Choroid plexus epithelial cell (primary cell): ENCODE measurements around the gene PACSIN2.

Experiments
- DNase-seq: peaks from one replicate; pipeline ENCODE4 v3.0.0-alpha.2; 2010; ENCODE audit warnings: low read depth
- H3K4me3 ChIP-seq: 2 replicates; pipeline ENCODE4 v1.5.1; 2011; ENCODE audit warnings: low read depth, mild to moderate bottlenecking, control low read depth, low read length, moderate library complexity
- TF ChIP-seq, protein P1 (sequence below): conservative IDR thresholded peaks from 2 replicates; pipeline ENCODE4 v1.5.1; 2011; ENCODE audit warnings: low read depth, mild to moderate bottlenecking, control low read depth, inconsistent platforms, low read length, moderate library complexity

The PACSIN2 gene

DNA sequence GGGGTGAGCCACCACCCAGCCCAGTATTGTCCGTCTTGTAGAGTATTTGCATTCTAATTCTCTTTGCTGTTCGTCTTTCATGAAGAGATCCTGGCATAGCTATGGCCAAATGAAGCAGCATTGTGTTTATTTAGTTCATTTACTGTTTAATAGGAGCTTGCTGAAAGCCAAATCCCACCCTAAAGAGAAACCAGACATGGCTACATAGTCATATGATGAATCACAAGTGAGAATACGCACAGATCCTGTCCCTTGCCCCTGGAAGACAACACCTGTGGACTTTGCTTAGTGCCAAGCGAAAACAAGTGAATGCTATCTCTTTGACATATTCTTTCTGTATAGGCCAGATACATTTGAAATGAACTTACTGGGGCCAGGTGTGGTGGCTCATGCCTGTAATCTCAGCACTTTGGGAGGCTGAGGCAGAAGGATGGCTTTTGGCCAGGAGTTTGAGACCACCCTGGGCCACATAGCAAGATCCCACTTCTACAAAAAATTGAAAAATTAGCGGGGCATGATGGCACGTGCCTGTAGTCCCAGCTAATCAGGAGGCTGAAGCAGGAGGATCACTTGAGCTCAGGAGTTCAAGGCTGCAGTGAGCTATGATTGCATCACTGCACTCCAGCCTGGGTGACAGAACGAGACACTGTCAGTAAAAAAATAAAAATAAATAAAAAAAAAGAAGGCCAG lies 152.8 kb downstream of the PACSIN2 start:
- TF ChIP-seq, protein P1, sequence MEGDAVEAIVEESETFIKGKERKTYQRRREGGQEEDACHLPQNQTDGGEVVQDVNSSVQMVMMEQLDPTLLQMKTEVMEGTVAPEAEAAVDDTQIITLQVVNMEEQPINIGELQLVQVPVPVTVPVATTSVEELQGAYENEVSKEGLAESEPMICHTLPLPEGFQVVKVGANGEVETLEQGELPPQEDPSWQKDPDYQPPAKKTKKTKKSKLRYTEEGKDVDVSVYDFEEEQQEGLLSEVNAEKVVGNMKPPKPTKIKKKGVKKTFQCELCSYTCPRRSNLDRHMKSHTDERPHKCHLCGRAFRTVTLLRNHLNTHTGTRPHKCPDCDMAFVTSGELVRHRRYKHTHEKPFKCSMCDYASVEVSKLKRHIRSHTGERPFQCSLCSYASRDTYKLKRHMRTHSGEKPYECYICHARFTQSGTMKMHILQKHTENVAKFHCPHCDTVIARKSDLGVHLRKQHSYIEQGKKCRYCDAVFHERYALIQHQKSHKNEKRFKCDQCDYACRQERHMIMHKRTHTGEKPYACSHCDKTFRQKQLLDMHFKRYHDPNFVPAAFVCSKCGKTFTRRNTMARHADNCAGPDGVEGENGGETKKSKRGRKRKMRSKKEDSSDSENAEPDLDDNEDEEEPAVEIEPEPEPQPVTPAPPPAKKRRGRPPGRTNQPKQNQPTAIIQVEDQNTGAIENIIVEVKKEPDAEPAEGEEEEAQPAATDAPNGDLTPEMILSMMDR, result no peak
- DNase-seq, result peak; percentile 79
- H3K4me3 ChIP-seq, result no peak overlapping the region

DNA sequence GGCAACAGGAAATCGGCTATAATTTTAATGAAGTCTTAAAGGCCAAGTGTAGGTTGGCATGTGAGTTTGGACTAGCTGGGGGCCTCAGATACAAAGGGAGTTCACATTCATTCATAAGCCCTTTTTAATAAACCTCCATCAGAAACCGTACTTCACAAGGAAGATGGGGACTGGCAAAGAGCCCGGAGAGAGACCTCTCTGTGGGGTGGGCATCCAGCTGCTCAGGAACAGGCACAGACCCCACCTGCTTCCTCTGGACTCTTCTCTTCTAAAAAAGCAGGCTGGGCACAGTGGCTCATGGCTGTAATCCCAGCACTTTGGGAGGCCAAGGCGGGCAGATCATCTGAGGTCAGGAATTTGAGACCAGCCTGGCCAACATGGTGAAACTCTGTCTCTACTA lies 154.0 kb downstream of the PACSIN2 start:
- no peak for DNase-seq
- TF ChIP-seq, protein P1, result no peak
- no peak overlapping the region for H3K4me3 ChIP-seq

DNA sequence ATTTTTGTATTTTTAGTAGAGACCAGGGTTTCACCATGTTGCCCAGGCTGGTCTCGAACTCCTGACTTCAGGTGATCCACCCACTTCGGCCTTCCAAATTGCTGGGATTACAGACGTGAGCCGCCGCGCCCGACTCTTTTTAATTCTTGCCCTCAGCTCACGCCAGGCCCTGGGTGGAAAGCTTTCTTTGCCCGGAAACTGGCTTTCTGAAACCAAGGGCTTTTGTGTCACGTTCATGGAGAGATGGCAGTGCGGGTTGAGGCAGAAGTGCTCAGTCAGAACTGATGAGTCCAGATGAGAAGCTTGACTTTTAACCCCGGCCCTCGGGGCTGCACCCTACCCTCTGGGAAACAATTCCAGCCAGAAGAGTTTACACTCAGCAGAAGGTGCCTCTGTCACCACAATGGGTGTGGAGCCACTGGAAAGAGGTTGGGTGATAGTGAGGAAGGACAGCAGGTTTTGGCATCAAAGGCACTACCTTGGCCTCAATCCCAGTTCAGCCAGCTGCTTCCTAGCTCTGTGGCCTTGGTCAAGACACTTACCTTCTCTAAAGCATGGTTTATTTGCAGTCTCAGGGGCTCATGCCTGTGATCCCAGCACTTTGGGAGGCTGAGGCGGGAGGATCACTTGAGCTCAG lies 157.0 kb downstream of the PACSIN2 start:
- no peak for DNase-seq
- TF ChIP-seq, protein P1, result no peak
- no peak overlapping the region for H3K4me3 ChIP-seq

GRCh38 chr22:42856865-42857704 lies 157.9 kb downstream of the PACSIN2 start, which contains the start of gene ARFGAP3:
TSS of gene ARFGAP3 (minus strand) at chr22:42857273. CDS start at chr22:42857182, 91 bp downstream.
- peak; percentile 96 for DNase-seq
- TF ChIP-seq, protein P1, result no peak
- H3K4me3 ChIP-seq, result peak within 1 kb of the TSS; percentile 89

DNA sequence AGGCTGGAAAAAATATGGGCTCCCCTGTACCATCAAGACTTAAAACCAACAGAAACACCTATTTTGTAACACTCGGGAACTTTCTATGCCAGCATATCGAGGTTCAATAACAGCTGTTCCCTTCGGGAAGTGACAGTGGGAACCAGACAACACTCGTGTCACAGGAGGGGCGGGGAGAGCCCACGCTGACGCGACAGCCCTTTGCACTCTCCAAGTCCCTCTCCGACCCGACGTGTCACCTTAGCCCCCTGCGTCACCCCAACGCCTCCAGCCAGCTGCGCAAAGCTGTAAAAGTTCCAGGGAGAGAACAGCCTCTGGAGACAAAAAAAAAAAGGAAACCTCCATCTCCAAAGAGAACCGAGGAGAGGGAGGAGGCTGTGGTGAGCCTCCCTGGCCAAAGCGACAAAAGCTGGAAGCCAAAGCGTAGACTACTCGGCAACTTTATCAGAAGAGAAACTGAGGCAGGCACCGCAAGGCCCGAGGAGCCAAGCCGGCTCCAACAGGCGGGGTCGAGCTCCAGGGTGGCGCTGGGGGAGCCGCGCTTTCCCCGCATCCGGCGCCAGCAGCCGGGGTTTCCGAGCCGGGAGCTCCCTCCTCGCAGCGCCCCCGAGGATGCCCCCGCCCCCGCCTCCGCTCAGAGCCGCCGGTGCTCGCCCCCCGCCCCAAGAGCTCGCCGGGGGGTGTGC lies 158.6 kb downstream of the PACSIN2 start:
- DNase-seq, result no peak
- peak overlapping the region; percentile 89 for H3K4me3 ChIP-seq
- TF ChIP-seq, protein P1, result no peak

DNA sequence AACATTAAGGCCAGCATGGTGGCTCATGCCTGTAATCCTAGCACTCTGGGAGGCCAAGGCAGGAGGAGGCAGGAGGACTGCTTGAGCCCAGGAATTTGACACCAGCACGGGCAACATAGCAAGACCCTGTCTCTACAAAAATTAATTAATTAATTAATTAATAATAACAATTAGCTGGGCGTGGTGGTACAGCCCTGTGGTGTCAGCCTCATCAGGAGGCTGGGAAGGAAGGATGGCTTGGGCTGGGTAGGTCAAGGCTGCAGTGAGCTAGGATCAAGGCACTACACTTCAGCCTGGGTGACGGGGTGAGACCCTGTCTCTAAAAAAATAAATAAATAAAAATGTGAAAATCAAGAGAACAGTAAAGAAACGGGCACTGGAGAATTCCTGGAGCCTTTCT lies 159.2 kb downstream of the PACSIN2 start:
- H3K4me3 ChIP-seq, result peak overlapping the region; percentile 89
- TF ChIP-seq, protein P1, result no peak
- no peak for DNase-seq
